Spleen (tissue), 11 donors: ENCODE data around the gene CEACAM1. TPM values are rescaled to one million over a fixed set of nuclear protein-coding genes. Genes with fewer than 3 reads are reported as not detected.
A peak's percentile ranks its signal among the peaks of the same experiment; 100 is the strongest.
"Not testable (repeated sequence)": the region's sequence is repeated elsewhere in the genome, so short reads cannot be mapped to it uniquely, and the experiment has no call there.

ENCODE experiments used
- DNase-seq: peaks from one replicate; pipeline ENCODE4 v3.0.0-alpha.2; 2020
- H3K27ac ChIP-seq, 8 donors: fragments of 200-600 bp; sonication (generic) in 7 of 8; 1 replicate in 4 of 8; 2 replicates in 4 of 8; pipeline versions ENCODE4 v1.5.0 to v1.8.0; 2016 to 2021; ENCODE audit warnings: inconsistent platforms in 4 of 8, mild to moderate bottlenecking in 4 of 8, moderate library complexity in 1 of 8
- H3K27me3 ChIP-seq, 7 donors: fragments of 200-600 bp; sonication (generic) in 6 of 7; replicated peaks in 1 of 7; 1 replicate in 4 of 7; 2 replicates in 3 of 7; pipeline versions ENCODE4 v1.5.0 to v1.8.0; 2016 to 2021; ENCODE audit warnings: inconsistent platforms in 3 of 7, mild to moderate bottlenecking in 1 of 7
- H3K36me3 ChIP-seq, 6 donors: fragments of 200-600 bp; sonication (generic) in 5 of 6; 1 replicate in 4 of 6; 2 replicates in 2 of 6; pipeline versions ENCODE4 v1.5.0 to v1.8.0; 2016 to 2021; ENCODE audit warnings: inconsistent platforms in 2 of 6
- H3K4me1 ChIP-seq, 6 donors: fragments of 200-600 bp; sonication (generic) in 5 of 6; 1 replicate in 3 of 6; 2 replicates in 3 of 6; pipeline versions ENCODE4 v1.5.0 to v1.8.0; 2016 to 2021; ENCODE audit warnings: inconsistent platforms in 3 of 6
- H3K4me3 ChIP-seq, 8 donors: fragments of 200-600 bp; sonication (generic) in 7 of 8; 1 replicate in 4 of 8; 2 replicates in 4 of 8; pipeline versions ENCODE4 v1.5.0 to v1.8.0; 2016 to 2021; ENCODE audit warnings: inconsistent platforms in 4 of 8, mild to moderate bottlenecking in 4 of 8, moderate library complexity in 2 of 8
- H3K9me3 ChIP-seq, 8 donors: fragments of 200-600 bp; sonication (generic) in 7 of 8; 1 replicate in 4 of 8; 2 replicates in 4 of 8; pipeline versions ENCODE4 v1.5.0 to v1.8.0; 2016 to 2021; ENCODE audit warnings: inconsistent platforms in 4 of 8
- CTCF ChIP-seq, 11 experiments: fragments of 200-600 bp in 7 of 11; fragments of 450-650 bp in 4 of 11; sonication (generic) in 4 of 11; IDR thresholded peaks in 8 of 11; conservative IDR thresholded peaks in 3 of 11; 1 replicate in 7 of 11; 2 replicates in 4 of 11; pipeline versions ENCODE4 v1.4.0 to v1.8.0; 2016 to 2021; ENCODE audit warnings: antibody characterized with exemption in 11 of 11, inconsistent platforms in 4 of 11, mild to moderate bottlenecking in 1 of 11
- POLR2A ChIP-seq, 3 donors: fragments of 450-650 bp; IDR thresholded peaks; one replicate each; pipeline ENCODE4 v1.5.1; 2017; ENCODE audit warnings: antibody characterized with exemption in 3 of 3, mild to moderate bottlenecking in 1 of 3
- POLR2AphosphoS5 ChIP-seq, 3 donors: sonication (generic); formaldehyde crosslinking; IDR thresholded peaks; one replicate each; pipeline ENCODE4 v1.5.1; 2017; ENCODE audit warnings: antibody characterized with exemption in 3 of 3
- WGBS, 5 donors: extraction: QIAGEN DNeasy Blood & Tissue Kit in 3 of 5; methylation state at CpG; one replicate each; pipeline versions ENCODE4 v1.1.5 to v1.1.7; 2013 to 2018; 5-methylcytosine and 5-hydroxymethylcytosine counted together
- intact Hi-C: fragments of 100-400 bp; cut with DNase I; formaldehyde crosslinking; loops from one replicate; pipeline ENCODE4 v1.15.0; 2023; ENCODE audit warnings: low total_unique reads
- polyA plus RNA-seq, 3 donors: library from polyadenylated mRNA; stranded (reverse); fragments of 200-250 nt; gene quantifications; one replicate each; pipeline ENCODE4 v1.2.1, GENCODE V29; 2013
- total RNA-seq, 7 donors: library from RNA; depleted of rRNA in 3 of 7; stranded (reverse); fragments of >200 nt in 3 of 7; fragmentation: NEBNext Ultra II Directional in 4 of 7; extraction: Animal tissue kit (Norgen Biotek cat#: 25700) in 4 of 7; gene quantifications; one replicate each; pipeline versions ENCODE4 v1.1.0 to v1.2.1, GENCODE V29; 2016 to 2021
- donor health status: healthy with polysubstance abuse.
- donor health status: DM: no; HTN: no; CAD: no; lungs with moderate emphysema.
- donor health status: DM: no; HTN: no; CAD: no.
- donor health status: Bipolar disorder and iron deficiency.
- donor health status: healthy.
- donor health status: DM: no; HTN: no; CAD: no.
- donor health status: DM: yes; HTN: yes; CAD: no.

CEACAM1 gene
- total and polyA plus RNA-seq, 10 donors, result 1.5 to 33.5 (median 16.7) TPM

GRCh38 chr19:42558450-42559150 is 30.3 kb upstream of the CEACAM1 start:
- H3K4me1 ChIP-seq, result peaks cover 0 to 39% (median 22%) of the 10 kb centered on the region in 6 donors
- H3K27me3 ChIP-seq, result peaks cover 0 to 45% (median 0%) of the 10 kb centered on the region in 7 donors
- WGBS, 5 donors, result 68 to 85% (median 71%) methylated on average over 7 of the region's 7 CpGs
- no peak for TF ChIP-seq CTCF (IDR thresholded peaks at IDR 0.05 in 8 of 11, conservative IDR thresholded peaks at IDR 0.05 in 3 of 11)
- no peak for TF ChIP-seq POLR2AphosphoS5 (IDR thresholded peaks at IDR 0.05)
- no peak for TF ChIP-seq POLR2A (IDR thresholded peaks at IDR 0.05)
- no peaks in the 10 kb centered on the region for H3K9me3 ChIP-seq
- H3K27ac ChIP-seq, result no peak overlapping the region
- intact Hi-C loops, result no loop called here
- no peak overlapping the region for H3K4me3 ChIP-seq
- DNase-seq, result no peak
- H3K36me3 ChIP-seq, result no peaks in the 10 kb centered on the region

- WGBS, 5 donors, result 82 to 89% (median 84%) methylated on average over 10 of the region's 10 CpGs
- Histone ChIP-seq H3K4me1 (peaks cover 0 to 45% (median 29%) of the 10 kb centered on the region in 6 donors), H3K27me3 (peaks cover 0 to 43% (median 0%) of the 10 kb centered on the region in 7 donors)
- DNase-seq, H3K27ac ChIP-seq, H3K36me3 ChIP-seq, intact Hi-C loops, H3K4me3 ChIP-seq, H3K9me3 ChIP-seq: not testable (repeated sequence)
These were observed 29.1 kb upstream of the CEACAM1 start for GRCh38 chr19:42557386-42557871.

GRCh38 chr19:42555801-42556200 is 27.5 kb upstream of the CEACAM1 start:
- H3K4me1 ChIP-seq, result peaks cover 0 to 47% (median 30%) of the 10 kb centered on the region in 6 donors
- peaks cover 0 to 7% (median 0%) of the 10 kb centered on the region in 8 donors for H3K9me3 ChIP-seq
- DNase-seq, result no peak
- 8 to 14% (median 10%) methylated on average over 9 to 10 of the region's 10 CpGs for WGBS, 5 donors
- no peak overlapping the region for H3K4me3 ChIP-seq
- peaks cover 0 to 27% (median 0%) of the 10 kb centered on the region in 7 donors for H3K27me3 ChIP-seq
- TF ChIP-seq POLR2AphosphoS5 (IDR thresholded peaks at IDR 0.05), result no peak
- no peaks in the 10 kb centered on the region for H3K36me3 ChIP-seq
- H3K27ac ChIP-seq, result peak overlapping the region in 3 of 8 donors; percentile 27 to 42 (median 35)
- intact Hi-C loops, result no loop called here

GRCh38 chr19:42555317-42555716 is 27.0 kb upstream of the CEACAM1 start:
- peak overlapping the region in 3 of 8 donors; percentile 27 to 42 (median 35) for H3K27ac ChIP-seq
- peak; percentile 83 for DNase-seq
- no peaks in the 10 kb centered on the region for H3K36me3 ChIP-seq
- WGBS, 5 donors, result 16 to 28% (median 25%) methylated on average over 5 of the region's 5 CpGs
- TF ChIP-seq POLR2AphosphoS5 (IDR thresholded peaks at IDR 0.05) (no peak), POLR2A (IDR thresholded peaks at IDR 0.05) (no peak), CTCF (IDR thresholded peaks at IDR 0.05 in 8 of 11, conservative IDR thresholded peaks at IDR 0.05 in 3 of 11) (no peak)
- H3K4me3 ChIP-seq, result no peak overlapping the region
- H3K4me1 ChIP-seq, result peaks cover 0 to 47% (median 30%) of the 10 kb centered on the region in 6 donors
- H3K27me3 ChIP-seq, result peaks cover 0 to 23% (median 0%) of the 10 kb centered on the region in 7 donors
- H3K9me3 ChIP-seq, result peaks cover 0 to 8% (median 0%) of the 10 kb centered on the region in 8 donors
- intact Hi-C loops, result no loop called here

GRCh38 chr19:42554046-42554575 is 25.8 kb upstream of the CEACAM1 start:
- WGBS, 5 donors, result 79 to 100% (median 92%) methylated on average over 1 to 3 of the region's 3 CpGs
- no peak overlapping the region for H3K4me3 ChIP-seq
- no peaks in the 10 kb centered on the region for H3K36me3 ChIP-seq
- TF ChIP-seq CTCF (IDR thresholded peaks at IDR 0.05 in 8 of 11, conservative IDR thresholded peaks at IDR 0.05 in 3 of 11) (no peak), POLR2A (IDR thresholded peaks at IDR 0.05) (no peak), POLR2AphosphoS5 (IDR thresholded peaks at IDR 0.05) (no peak)
- H3K27me3 ChIP-seq, result peaks cover 0 to 16% (median 0%) of the 10 kb centered on the region in 7 donors
- H3K27ac ChIP-seq, result peak overlapping the region in 3 of 8 donors; percentile 63 to 73 (median 70)
- H3K4me1 ChIP-seq, result peaks cover 0 to 47% (median 30%) of the 10 kb centered on the region in 6 donors
- DNase-seq, result peak; percentile 75
- intact Hi-C loops, result no loop called here
- H3K9me3 ChIP-seq, result peaks cover 0 to 12% (median 4%) of the 10 kb centered on the region in 8 donors
